RWPE2 (cell line): ENCODE data around the gene SART3.

Source experiments
- ATAC-seq: fragments of 200-7000 bp; cut with Tn5 transposase; 3 replicates; pipeline ENCODE4 v1.9.1; 2021; ENCODE audit warnings: low read depth
- DNase-seq: peaks from one replicate; pipeline ENCODE4 v3.0.0-alpha.2; 2020; ENCODE audit warnings: low spot score
- H3K27ac ChIP-seq: fragments of 450-650 bp; 2 replicates; pipeline ENCODE4 v1.5.1; 2017; ENCODE audit warnings: mild to moderate bottlenecking; ENCODE audit not compliant: poor library complexity, severe bottlenecking
- H3K27me3 ChIP-seq: fragments of 250-450 bp; sonication (Bioruptor Pico); 2 replicates; pipeline ENCODE4 v1.5.1; 2021; ENCODE audit warnings: mild to moderate bottlenecking, moderate library complexity; ENCODE audit not compliant: insufficient read depth, poor library complexity, severe bottlenecking
- H3K36me3 ChIP-seq: fragments of 250-450 bp; sonication (Bioruptor Pico); 2 replicates; pipeline ENCODE4 v1.5.1; 2020; ENCODE audit warnings: low read depth, mild to moderate bottlenecking, moderate library complexity
- H3K4me1 ChIP-seq: fragments of 250-450 bp; sonication (Bioruptor Pico); 2 replicates; pipeline ENCODE4 v1.5.1; 2021; ENCODE audit warnings: mild to moderate bottlenecking, moderate library complexity; ENCODE audit not compliant: insufficient read depth, poor library complexity, severe bottlenecking
- H3K4me3 ChIP-seq: fragments of 250-450 bp; sonication (Bioruptor Pico); 2 replicates; pipeline ENCODE4 v1.5.1; 2021; ENCODE audit warnings: mild to moderate bottlenecking, moderate library complexity; ENCODE audit not compliant: severe bottlenecking
- H3K9me3 ChIP-seq: fragments of 250-450 bp; sonication (Bioruptor Pico); 2 replicates; pipeline ENCODE4 v1.5.1; 2021; ENCODE audit warnings: mild to moderate bottlenecking, moderate library complexity; ENCODE audit not compliant: severe bottlenecking
- CTCF ChIP-seq: fragments of 450-650 bp; IDR thresholded peaks from one replicate; pipeline ENCODE4 v1.5.1; 2017; ENCODE audit warnings: mild to moderate bottlenecking, moderate library complexity; ENCODE audit not compliant: poor library complexity, severe bottlenecking

SART3 gene

GRCh38 chr12:108570743-108571608, 10.0 kb upstream of the SART3 start:
- no peaks in the 10 kb centered on the region for H3K27me3 ChIP-seq
- no peak overlapping the region for H3K4me3 ChIP-seq
- H3K4me1 ChIP-seq: no peaks in the 10 kb centered on the region
- peak; percentile 58 for TF ChIP-seq CTCF
- no peak for DNase-seq
- no peak overlapping the region for H3K27ac ChIP-seq
- 0 out of 3 replicates have a peak, but pooled peaks have one; percentile 28 for ATAC-seq
- peaks cover 35% of the 10 kb centered on the region for H3K36me3 ChIP-seq
- H3K9me3 ChIP-seq: no peaks in the 10 kb centered on the region

DNA sequence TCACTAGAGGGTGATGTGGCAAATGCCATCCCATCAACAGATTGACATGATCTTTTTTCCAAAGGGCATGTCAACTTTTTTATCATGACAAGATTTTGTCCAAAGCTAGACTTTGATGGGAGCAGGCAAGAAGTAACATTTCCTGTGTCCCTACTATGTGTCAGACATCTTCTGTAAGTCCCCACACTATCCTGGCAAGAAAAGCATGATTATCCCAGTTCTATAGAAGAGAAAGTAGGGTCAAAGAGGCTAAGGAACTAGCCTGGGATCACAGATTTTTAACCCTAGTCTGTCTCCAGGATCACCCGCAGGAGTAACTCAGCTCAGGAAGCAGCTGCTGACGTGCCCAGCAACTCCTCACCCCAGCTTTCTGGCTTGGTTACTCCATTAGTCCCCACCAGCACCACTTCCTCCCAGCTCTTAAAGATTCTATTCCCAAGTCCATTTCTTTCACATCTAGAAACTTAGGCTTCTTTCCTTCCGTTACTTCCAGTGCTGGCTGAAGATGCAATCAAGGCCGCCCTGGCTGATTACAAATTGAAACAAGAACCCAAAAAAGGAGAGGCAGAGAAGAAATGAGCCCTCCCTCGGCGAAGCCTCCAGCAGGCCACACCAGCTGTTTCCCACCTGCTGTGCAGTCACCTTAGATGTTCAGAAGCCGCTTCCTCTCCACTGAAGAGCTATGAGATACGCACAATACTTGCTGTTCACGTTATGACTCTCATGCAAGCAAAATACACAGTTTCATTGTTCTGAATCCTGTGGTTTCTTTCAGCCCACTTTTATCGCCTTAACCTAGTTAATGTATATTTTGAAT, 7.6 kb upstream of the SART3 start:
- ATAC-seq (no peak), DNase-seq (no peak)
- Histone ChIP-seq H3K36me3 (peaks cover 58% of the 10 kb centered on the region), H3K9me3 (no peaks in the 10 kb centered on the region), H3K4me1 (peaks cover 6% of the 10 kb centered on the region), H3K4me3 (no peak overlapping the region), H3K27me3 (no peaks in the 10 kb centered on the region), H3K27ac (no peak overlapping the region)
- TF ChIP-seq CTCF: no peak

DNA sequence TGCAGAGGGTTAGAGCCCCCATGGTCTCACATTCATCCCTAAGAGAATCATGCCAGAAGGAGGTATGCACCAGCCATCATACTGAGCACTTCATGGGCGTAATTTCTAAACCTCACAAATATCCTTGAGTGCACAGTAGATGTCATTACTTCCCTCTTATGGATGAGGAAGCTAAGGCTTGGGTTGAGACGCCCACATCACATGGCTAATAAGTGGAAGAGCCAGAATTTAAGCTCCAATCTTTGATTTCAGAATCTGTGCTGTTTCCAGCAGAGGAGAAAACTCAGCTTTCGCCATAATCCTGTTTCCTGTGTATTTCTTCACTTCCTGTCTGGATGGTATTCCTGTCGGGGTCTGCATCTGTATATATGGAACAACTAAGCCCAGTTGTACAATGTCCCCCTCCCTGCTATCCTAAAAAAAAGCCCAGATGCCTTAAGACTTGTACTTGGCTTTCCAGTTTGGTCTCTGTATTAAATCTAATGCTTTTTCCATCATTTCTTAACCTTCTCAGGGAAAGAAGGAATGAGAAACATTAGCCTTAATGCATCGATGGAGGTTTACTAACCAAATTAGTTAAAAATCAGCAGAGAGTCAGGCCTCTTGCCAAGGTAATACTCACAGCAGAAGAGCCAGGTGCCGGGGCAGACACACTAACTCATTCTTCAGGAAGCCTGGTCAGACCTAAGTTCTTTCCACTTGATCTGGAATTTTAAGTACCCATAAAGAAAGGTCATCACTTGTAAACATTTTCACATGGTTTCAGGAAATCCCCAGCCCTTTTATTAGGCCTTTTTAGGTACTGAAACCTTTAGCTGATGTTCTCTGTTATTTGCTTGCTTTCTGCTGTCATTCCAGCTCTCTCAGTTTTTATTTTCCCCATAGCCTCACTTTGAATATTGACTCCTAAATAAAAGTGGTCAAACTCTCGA, 6.7 kb upstream of the SART3 start:
- Histone ChIP-seq H3K4me3 (no peak overlapping the region), H3K27me3 (no peaks in the 10 kb centered on the region), H3K4me1 (peaks cover 6% of the 10 kb centered on the region), H3K9me3 (no peaks in the 10 kb centered on the region), H3K27ac (no peak overlapping the region), H3K36me3 (peaks cover 58% of the 10 kb centered on the region)
- DNase-seq (no peak), ATAC-seq (no peak)
- TF ChIP-seq CTCF: no peak

DNA sequence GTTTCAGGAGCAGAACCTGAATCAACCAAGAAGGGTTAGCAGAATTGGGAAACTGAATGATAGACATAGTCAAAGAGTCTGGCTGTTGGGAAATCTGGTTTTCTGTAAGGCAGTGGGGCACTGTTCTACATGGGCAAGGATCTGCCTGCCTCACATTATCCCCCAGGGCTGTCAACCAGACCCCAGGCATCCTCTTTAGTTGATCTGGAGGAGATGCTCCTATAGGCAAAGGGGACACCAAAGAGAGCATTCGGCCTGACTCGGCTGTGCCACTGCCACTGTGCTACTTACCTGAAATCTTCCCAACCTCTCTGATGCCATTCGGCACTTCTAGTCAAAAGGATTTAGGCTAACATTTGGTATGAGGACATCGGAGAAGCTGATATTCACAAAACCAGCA, 5.5 kb upstream of the SART3 start:
- Histone ChIP-seq H3K27ac (peak overlapping the region; percentile 39), H3K27me3 (no peaks in the 10 kb centered on the region), H3K4me3 (no peak overlapping the region), H3K4me1 (peaks cover 6% of the 10 kb centered on the region), H3K9me3 (no peaks in the 10 kb centered on the region), H3K36me3 (peaks cover 58% of the 10 kb centered on the region)
- DNase-seq (no peak), ATAC-seq (no peak)
- no peak for TF ChIP-seq CTCF
